Effector memory CD4-positive, alpha-beta T cell (primary cell): ENCODE results near the gene PPIL1.

Experiments
- DNase-seq, 3 donors: peaks; one replicate each; pipeline ENCODE4 v3.0.0-alpha.2; 2020
- H3K27ac ChIP-seq: 2 replicates; pipeline ENCODE4 v1.7.0; 2013; ENCODE audit warnings: mild to moderate bottlenecking, low read length, moderate library complexity; ENCODE audit not compliant: insufficient read depth, poor library complexity, severe bottlenecking
- H3K27me3 ChIP-seq: replicated peaks from 2 replicates; pipeline ENCODE4 v1.7.0; 2013; ENCODE audit warnings: mild to moderate bottlenecking, low read length; ENCODE audit not compliant: insufficient read depth, control insufficient read depth, poor library complexity, severe bottlenecking
- H3K36me3 ChIP-seq: 2 replicates; pipeline ENCODE4 v1.7.0; 2013; ENCODE audit warnings: mild to moderate bottlenecking, low read length, moderate library complexity; ENCODE audit not compliant: control insufficient read depth, insufficient read depth
- H3K4me1 ChIP-seq: 2 replicates; pipeline ENCODE4 v1.7.0; 2013; ENCODE audit warnings: low read length, mild to moderate bottlenecking; ENCODE audit not compliant: control insufficient read depth, insufficient read depth, poor library complexity, severe bottlenecking
- H3K4me3 ChIP-seq: 2 replicates; pipeline ENCODE4 v1.7.0; 2013; ENCODE audit warnings: low read length, low read depth, mild to moderate bottlenecking; ENCODE audit not compliant: insufficient read depth, poor library complexity, severe bottlenecking
- H3K9me3 ChIP-seq: 2 replicates; pipeline ENCODE4 v1.7.0; 2013; ENCODE audit warnings: mild to moderate bottlenecking, low read length, moderate library complexity; ENCODE audit not compliant: control insufficient read depth

Gene PPIL1

DNA sequence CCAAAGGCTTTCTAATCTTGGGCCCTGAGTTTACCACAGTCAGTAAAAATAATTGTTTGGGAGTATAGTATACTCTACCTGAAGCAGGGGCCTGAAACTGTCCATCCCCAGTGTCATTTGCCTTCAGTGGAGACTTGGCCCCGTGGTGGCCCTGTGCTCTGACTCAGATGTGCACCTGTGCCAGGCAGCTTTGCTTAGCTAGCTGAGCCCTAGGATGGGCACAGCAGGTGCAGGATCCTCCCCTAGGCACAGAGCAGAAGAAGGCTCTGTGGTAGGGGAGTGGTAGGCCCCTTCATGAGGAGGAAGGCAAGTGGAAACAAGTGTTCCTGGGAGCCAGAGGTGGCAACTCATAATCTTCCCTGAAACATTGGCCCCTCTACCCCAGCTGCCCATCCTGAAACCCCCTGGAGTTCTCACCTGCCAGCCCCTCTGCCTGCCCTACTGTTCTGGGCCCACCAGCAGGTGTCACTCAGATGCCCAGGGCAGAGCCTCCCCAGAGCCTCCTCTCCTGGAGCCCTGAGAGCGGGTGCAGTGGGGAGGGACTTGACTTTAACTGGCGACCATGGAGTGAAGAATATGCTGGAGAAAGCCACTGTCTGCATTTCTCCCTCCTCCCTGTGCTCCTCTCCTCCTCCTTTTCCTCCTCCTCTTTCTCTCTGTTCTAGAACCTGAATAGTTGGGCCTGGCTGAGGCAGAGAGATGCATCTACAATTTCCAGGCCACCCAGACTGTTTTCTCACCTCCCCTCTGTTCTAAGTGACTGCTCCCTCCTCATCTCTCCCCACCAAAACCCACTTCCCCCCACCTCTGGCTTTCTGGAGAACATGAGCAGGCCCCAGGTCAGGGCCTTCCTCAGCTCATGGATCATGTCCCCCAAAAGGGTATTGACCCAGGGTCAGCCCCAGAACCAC lies 38.2 kb downstream of the PPIL1 start:
- no peak overlapping the region for H3K27ac ChIP-seq
- no peaks in the 10 kb centered on the region for H3K36me3 ChIP-seq
- peaks cover 17% of the 10 kb centered on the region for H3K4me1 ChIP-seq
- no peak overlapping the region for H3K4me3 ChIP-seq
- no peak for DNase-seq
- H3K9me3 ChIP-seq: no peaks in the 10 kb centered on the region
- peaks cover 15% of the 10 kb centered on the region for H3K27me3 ChIP-seq

DNA sequence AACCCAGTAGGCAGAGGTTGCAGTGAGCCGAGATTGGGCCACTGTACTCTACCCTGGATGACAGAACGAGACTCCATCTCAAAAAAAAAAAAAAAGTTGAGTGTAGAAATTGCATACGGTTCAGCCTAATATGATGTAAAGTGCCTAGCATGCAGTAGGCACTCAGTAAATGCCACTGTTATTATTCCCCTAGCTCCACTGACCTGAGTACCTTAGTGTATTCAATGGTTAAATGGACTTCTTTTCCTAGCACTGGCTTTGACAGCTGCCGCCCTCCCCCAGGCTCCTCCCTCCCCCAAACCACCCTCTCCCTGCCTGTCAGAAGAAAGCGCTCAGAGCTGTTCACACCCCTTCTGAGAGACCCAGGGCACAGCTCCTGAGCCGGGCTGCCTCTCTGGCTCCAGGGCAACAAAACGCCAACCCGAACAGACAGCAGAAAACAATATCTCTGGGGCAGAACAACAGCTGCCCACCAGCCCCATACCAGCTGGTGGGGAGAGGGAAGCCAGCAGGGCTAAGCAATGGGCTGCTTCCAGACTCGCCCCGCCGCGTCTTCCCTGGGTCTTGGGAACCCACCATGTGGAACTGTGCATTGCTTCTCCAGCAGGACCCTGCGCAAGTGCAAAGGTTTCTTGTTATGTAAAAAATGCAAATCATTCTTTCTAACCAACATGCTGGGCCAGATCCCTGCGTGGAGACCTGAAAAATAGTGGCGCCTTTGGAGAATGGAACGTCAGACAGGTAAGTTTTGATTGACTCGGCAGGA lies 39.8 kb downstream of the PPIL1 start:
- Histone ChIP-seq H3K27ac (no peak overlapping the region), H3K9me3 (no peaks in the 10 kb centered on the region), H3K4me1 (peaks cover 6% of the 10 kb centered on the region), H3K4me3 (no peak overlapping the region), H3K27me3 (peaks cover 12% of the 10 kb centered on the region), H3K36me3 (no peaks in the 10 kb centered on the region)
- DNase-seq: no peak

DNA sequence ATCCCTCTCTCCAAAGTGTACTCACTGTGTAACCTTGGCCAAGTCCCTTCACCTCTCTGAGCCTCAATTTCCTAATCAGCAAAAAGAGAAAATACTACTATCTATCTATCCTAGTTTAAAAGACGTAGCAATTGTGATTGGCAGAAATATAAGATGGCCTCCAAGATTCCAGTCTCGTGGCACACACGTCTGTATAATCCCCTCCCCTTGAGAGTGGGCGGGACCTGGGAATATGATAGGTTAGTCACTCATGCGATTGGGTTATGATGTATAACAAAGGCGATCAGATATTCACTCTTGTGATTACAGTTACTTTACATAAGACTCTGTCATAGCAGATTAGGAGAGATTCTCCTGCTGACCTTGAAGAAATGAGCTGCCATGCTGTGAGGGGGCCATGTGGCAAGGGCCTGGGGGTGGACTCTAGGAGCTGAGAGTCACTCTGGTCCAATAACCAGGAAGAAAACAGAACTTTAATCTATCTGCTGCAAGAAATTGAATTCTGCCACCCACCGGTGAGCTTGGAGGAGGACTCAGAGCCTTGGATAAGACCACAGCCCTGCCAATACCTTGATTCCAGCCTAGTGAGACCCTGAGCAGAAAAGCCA lies 41.3 kb downstream of the PPIL1 start:
- no peaks in the 10 kb centered on the region for H3K27me3 ChIP-seq
- no peaks in the 10 kb centered on the region for H3K4me1 ChIP-seq
- H3K4me3 ChIP-seq: no peak overlapping the region
- H3K36me3 ChIP-seq: no peaks in the 10 kb centered on the region
- DNase-seq: no peak
- no peaks in the 10 kb centered on the region for H3K9me3 ChIP-seq
- H3K27ac ChIP-seq: no peak overlapping the region

DNA sequence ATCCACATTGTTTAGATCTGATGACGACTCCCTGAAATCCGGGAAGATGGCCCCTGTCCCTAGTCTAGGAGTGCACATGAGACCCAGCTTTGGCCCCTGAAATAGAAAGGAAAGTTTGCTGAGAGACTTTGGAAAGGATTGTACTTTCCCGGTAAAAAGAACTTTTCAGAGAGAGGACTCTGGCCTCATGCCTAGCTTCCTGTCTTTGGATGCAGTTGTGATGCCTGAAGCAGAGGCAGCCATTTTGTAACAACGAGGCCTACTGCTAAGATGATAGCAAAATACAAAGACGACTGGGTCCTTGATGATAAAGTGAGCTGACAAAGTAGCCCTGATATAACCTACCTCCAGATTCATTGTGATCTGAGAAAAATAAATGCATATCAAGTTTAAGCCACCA lies 42.3 kb downstream of the PPIL1 start:
- Histone ChIP-seq H3K36me3 (no peaks in the 10 kb centered on the region), H3K4me3 (no peak overlapping the region), H3K27ac (no peak overlapping the region), H3K4me1 (no peaks in the 10 kb centered on the region), H3K27me3 (no peaks in the 10 kb centered on the region), H3K9me3 (no peaks in the 10 kb centered on the region)
- no peak for DNase-seq

DNA sequence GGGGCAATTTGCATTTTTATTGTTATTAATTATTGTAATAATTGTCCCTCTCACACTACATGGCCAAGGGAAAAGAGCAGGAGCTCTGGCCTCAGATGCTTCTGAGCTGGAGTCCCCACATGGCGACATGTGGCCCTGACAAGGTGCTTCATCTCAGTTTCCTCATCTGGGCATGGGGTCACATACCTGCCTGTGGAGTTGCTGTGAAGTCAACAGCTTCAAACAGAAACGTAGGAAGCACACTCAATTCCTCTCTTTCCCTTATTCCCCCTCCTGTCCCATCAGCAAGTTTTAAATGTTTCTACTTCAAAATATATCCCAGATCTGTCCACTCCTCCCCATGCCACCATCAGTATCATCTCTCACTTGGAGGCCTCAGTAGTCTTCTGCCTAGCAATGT lies 44.0 kb downstream of the PPIL1 start:
- Histone ChIP-seq H3K27ac (no peak overlapping the region), H3K9me3 (no peaks in the 10 kb centered on the region), H3K4me3 (no peak overlapping the region), H3K27me3 (no peaks in the 10 kb centered on the region), H3K36me3 (no peaks in the 10 kb centered on the region), H3K4me1 (no peaks in the 10 kb centered on the region)
- no peak for DNase-seq

DNA sequence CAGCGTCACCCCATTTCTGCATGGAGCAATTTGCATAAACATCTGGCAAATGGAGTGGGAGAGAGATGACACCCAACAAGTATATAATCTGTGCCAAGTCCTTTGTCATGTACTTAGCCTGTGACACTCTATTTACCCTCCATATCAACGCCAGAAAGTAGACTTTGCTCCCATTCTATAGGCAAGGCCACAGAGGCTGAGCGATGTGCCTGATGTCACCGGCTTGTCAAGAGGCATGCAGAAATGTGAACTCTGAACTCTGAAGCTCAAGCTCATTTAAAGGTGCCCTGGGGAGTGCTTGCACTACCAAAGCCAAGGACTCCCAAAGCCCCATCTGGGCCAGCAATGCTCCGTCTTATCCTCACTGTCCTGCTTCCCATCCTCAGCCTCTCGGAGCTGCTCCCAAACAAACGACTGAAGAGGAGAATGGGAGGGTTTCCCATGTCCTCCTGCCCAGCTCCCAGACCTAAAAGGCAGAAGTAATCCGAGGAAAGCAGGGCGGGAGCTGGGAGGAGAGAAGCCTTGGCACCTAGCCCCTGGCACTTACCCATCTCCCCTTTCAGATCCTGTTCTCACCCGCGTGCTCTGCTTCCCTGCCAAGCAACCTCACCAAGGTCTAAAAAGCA lies 44.6 kb downstream of the PPIL1 start:
- H3K27ac ChIP-seq: no peak overlapping the region
- H3K9me3 ChIP-seq: no peaks in the 10 kb centered on the region
- H3K27me3 ChIP-seq: no peaks in the 10 kb centered on the region
- DNase-seq: no peak
- no peaks in the 10 kb centered on the region for H3K4me1 ChIP-seq
- H3K36me3 ChIP-seq: no peaks in the 10 kb centered on the region
- no peak overlapping the region for H3K4me3 ChIP-seq

DNA sequence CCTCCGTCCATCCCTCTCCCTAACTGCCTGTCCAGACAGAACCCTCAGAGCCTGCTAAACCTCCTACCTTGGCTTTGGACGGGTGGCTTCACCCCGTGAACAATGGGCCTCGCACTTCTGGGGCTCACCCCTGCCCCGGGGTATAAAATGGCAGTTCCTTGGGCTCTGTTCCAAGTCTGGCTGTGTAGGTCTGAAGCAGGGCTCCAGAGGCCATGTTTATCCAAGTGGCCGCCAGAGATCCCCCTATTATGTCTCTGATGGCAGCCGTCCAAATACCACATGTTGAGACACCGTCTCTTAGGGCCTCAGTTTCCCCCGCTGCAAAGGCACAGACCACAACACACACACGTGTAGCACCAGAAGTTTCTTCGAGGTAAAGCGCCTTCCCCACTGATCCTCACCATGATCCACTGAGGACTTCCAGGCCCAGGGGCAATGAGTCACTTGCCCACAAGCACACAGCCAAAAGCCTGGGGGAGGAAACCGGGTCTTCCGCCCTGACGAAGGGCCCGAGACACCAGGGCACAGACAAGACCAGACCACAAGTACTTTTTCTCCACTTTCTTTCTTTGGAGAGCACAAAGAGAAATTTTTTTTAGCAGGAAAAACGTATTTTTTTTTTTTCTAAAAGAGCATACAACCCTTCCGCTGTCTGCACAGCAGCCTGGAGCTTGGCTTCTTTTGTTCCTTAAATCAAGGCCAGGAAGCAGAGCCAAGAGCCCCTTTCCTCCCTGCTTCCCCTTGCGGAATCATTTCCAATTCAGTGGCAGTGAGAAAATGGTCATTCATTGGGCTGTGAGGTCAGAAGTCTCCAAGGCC lies 47.1 kb downstream of the PPIL1 start:
- Histone ChIP-seq H3K4me3 (no peak overlapping the region), H3K4me1 (no peaks in the 10 kb centered on the region), H3K27ac (no peak overlapping the region), H3K36me3 (no peaks in the 10 kb centered on the region), H3K9me3 (no peaks in the 10 kb centered on the region), H3K27me3 (no peaks in the 10 kb centered on the region)
- no peak for DNase-seq

DNA sequence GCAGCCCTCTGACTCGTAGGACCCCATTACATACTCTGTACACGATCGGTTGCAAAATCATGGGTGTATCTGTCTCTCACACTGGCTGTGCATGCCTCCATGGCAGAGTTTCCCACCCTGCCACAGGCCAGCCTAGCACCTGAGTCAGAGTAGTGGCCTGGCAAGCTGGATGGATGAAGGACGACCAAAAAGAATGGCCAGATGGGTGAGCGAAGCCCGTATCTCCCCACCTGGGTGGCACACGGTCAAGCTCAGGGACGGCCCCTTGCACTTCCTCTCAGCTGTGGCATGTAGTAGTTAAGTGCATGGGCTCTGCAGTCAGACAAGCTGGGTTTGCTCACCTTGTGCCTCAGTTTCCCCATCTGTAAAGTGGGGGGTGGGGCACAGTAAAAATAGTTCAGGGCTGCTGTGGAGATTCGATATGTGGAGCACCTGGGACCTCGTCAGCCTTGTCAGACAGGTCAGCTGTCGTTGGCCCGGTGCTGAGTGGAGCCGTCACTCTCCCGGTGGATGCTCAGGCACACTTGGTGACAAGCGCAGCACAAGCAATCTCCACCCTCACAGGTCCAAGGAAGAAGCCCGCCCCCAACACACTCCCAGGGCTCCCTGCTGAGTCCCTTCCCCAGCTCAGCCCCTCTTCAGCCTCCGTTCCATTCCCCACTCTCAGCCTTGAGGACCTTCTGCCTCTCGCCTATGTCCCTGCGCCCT lies 47.9 kb downstream of the PPIL1 start:
- Histone ChIP-seq H3K36me3 (no peaks in the 10 kb centered on the region), H3K27me3 (no peaks in the 10 kb centered on the region), H3K4me3 (no peak overlapping the region), H3K27ac (no peak overlapping the region), H3K4me1 (no peaks in the 10 kb centered on the region), H3K9me3 (no peaks in the 10 kb centered on the region)
- DNase-seq: no peak

DNA sequence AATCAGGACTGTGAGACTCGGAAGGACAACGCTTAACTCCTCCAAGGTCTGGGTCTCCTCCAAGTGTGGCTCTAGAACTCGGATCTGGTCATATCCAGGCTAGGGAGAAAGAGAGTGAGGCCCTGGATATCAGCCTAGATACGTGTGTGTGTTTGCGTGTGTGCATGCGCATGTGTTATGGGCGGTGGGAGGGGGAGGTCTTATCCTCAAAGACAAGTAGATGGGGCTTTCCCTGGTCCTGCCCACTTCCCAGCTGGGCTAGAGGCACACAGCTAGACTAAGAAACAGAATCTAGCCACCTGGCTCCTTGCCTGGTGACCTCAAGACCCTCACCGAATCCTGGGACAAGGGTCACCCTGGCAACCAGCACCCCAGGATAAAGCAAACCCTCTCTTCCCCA lies 48.6 kb downstream of the PPIL1 start:
- Histone ChIP-seq H3K4me1 (no peaks in the 10 kb centered on the region), H3K9me3 (no peaks in the 10 kb centered on the region), H3K27ac (no peak overlapping the region), H3K36me3 (no peaks in the 10 kb centered on the region), H3K27me3 (no peaks in the 10 kb centered on the region), H3K4me3 (no peak overlapping the region)
- no peak for DNase-seq
